Measurements from ENCODE around the gene HIC1. TPM values are rescaled to one million over a fixed set of nuclear protein-coding genes. Genes with fewer than 3 reads are reported as not detected.
A peak's percentile ranks its signal among the peaks of the same experiment; 100 is the strongest.

The HIC1 gene
- total RNA-seq, 2 experiments from 2014 or later, result 62.1 to 64.3 TPM

GRCh38 chr17:2062571-2063183, 7.8 kb downstream of the HIC1 start:
- Mint-ChIP-seq H3K9me3 (no peaks in the 10 kb centered on the region), H3K27me3 (no peaks in the 10 kb centered on the region), H3K36me3 (peaks cover 23% of the 10 kb centered on the region), H3K4me3 (no peak overlapping the region), H3K4me1 (peaks cover 47% of the 10 kb centered on the region), H3K27ac (peak overlapping the region; percentile 78)
- DNase-seq (no peak), ATAC-seq (ENCODE audit: low read depth) (no peak)
- POLR2A ChIA-PET, result interaction anchor here (0.7 kb wide), 1 partner anchor 12 kb away, joined by 3 read pairs; no protein-coding TSS in a partner anchor

GRCh38 chr17:2063261-2064146, 8.6 kb downstream of the HIC1 start:
- POLR2A ChIA-PET, result interaction anchor here (1.1 to 1.7 kb wide), 2 partner anchors 8 to 182 kb away, joined by 4 to 8 read pairs; partner anchors contain the start of gene HIC1
- H3K36me3 Mint-ChIP-seq, result peaks cover 22% of the 10 kb centered on the region
- H3K9me3 Mint-ChIP-seq, result no peaks in the 10 kb centered on the region

GRCh38 chr17:2064147-2064489, 9.2 kb downstream of the HIC1 start:
- Mint-ChIP-seq H3K4me3 (no peak overlapping the region), H3K4me1 (peaks cover 61% of the 10 kb centered on the region), H3K9me3 (no peaks in the 10 kb centered on the region), H3K27me3 (no peaks in the 10 kb centered on the region), H3K36me3 (peaks cover 28% of the 10 kb centered on the region), H3K27ac (peak overlapping the region; percentile 71)
- POLR2A ChIA-PET, result interaction anchor here (1.1 to 1.7 kb wide), 2 partner anchors 9 to 181 kb away, joined by 4 to 8 read pairs; partner anchors contain the start of gene HIC1
- DNase-seq (no peak), ATAC-seq (ENCODE audit: low read depth) (no peak)

More at GRCh38 chr17:2063261-2064146, 8.6 kb downstream of the HIC1 start:
- H3K27ac Mint-ChIP-seq, result peak overlapping the region; percentile 71
- ATAC-seq (ENCODE audit: low read depth) (no peak), DNase-seq (no peak)
- peaks cover 55% of the 10 kb centered on the region for H3K4me1 Mint-ChIP-seq
- no peak overlapping the region for H3K4me3 Mint-ChIP-seq
- no peaks in the 10 kb centered on the region for H3K27me3 Mint-ChIP-seq

GRCh38 chr17:2064520-2064971, 9.6 kb downstream of the HIC1 start:
- H3K27ac Mint-ChIP-seq, result peak overlapping the region; percentile 72
- H3K27me3 Mint-ChIP-seq, result no peaks in the 10 kb centered on the region
- ATAC-seq (ENCODE audit: low read depth) (peak; percentile 5), DNase-seq (no peak)
- H3K4me3 Mint-ChIP-seq, result no peak overlapping the region
- peaks cover 29% of the 10 kb centered on the region for H3K36me3 Mint-ChIP-seq
- POLR2A ChIA-PET, result interaction anchor here (1.1 to 1.7 kb wide), 3 partner anchors 9 to 180 kb away, joined by 4 to 8 read pairs (median 6); partner anchors contain the start of gene HIC1
- H3K4me1 Mint-ChIP-seq, result peaks cover 63% of the 10 kb centered on the region
- H3K9me3 Mint-ChIP-seq, result no peaks in the 10 kb centered on the region

- Mint-ChIP-seq H3K9me3 (no peaks in the 10 kb centered on the region), H3K4me1 (peaks cover 65% of the 10 kb centered on the region), H3K36me3 (peaks cover 25% of the 10 kb centered on the region), H3K27me3 (no peaks in the 10 kb centered on the region), H3K4me3 (no peak overlapping the region), H3K27ac (peak overlapping the region; percentile 72)
- POLR2A ChIA-PET, result interaction anchor here (0.5 to 1.7 kb wide), 6 partner anchors 8 to 352 kb away, joined by 3 to 8 read pairs (median 4); partner anchors contain the start of gene HIC1
- DNase-seq (peak; percentile 79), ATAC-seq (ENCODE audit: low read depth) (peak; percentile 66)
These were observed 10.3 kb downstream of the HIC1 start for GRCh38 chr17:2064980-2065785.

GRCh38 chr17:2065949-2066400, 11.1 kb downstream of the HIC1 start:
- POLR2A ChIA-PET, result interaction anchor here (0.7 to 1.5 kb wide), 4 partner anchors 9 to 179 kb away, joined by 3 to 6 read pairs (median 3); no protein-coding TSS in a partner anchor
- Mint-ChIP-seq H3K27me3 (no peaks in the 10 kb centered on the region), H3K9me3 (no peaks in the 10 kb centered on the region), H3K4me3 (no peak overlapping the region), H3K27ac (no peak overlapping the region), H3K36me3 (peaks cover 21% of the 10 kb centered on the region), H3K4me1 (peaks cover 65% of the 10 kb centered on the region)
- ATAC-seq (ENCODE audit: low read depth) (no peak), DNase-seq (no peak)

GRCh38 chr17:2067048-2067561, 12.2 kb downstream of the HIC1 start:
- DNase-seq, result no peak
- peaks cover 24% of the 10 kb centered on the region for H3K36me3 Mint-ChIP-seq
- POLR2A ChIA-PET, result interaction anchor here (0.5 kb wide), 1 partner anchor 288 kb away, joined by 3 read pairs; no protein-coding TSS in a partner anchor
- H3K27me3 Mint-ChIP-seq, result no peaks in the 10 kb centered on the region
- peak overlapping the region; percentile 59 for H3K27ac Mint-ChIP-seq
- no peak overlapping the region for H3K4me3 Mint-ChIP-seq
- no peak for ATAC-seq (ENCODE audit: low read depth)
- peaks cover 68% of the 10 kb centered on the region for H3K4me1 Mint-ChIP-seq
- H3K9me3 Mint-ChIP-seq, result no peaks in the 10 kb centered on the region

GRCh38 chr17:2067608-2068024, 12.7 kb downstream of the HIC1 start:
- POLR2A ChIA-PET, result interaction anchor here (0.5 to 2.3 kb wide), 3 partner anchors 12 to 288 kb away, joined by 3 to 10 read pairs (median 6); partner anchors contain the start of gene HIC1
- DNase-seq (no peak), ATAC-seq (ENCODE audit: low read depth) (no peak)
- Mint-ChIP-seq H3K27me3 (no peaks in the 10 kb centered on the region), H3K4me3 (no peak overlapping the region), H3K36me3 (peaks cover 24% of the 10 kb centered on the region), H3K27ac (peak overlapping the region; percentile 59), H3K4me1 (peaks cover 65% of the 10 kb centered on the region), H3K9me3 (no peaks in the 10 kb centered on the region)

- Mint-ChIP-seq H3K27ac (peak overlapping the region; percentile 59), H3K36me3 (peaks cover 24% of the 10 kb centered on the region), H3K4me1 (peaks cover 63% of the 10 kb centered on the region), H3K4me3 (no peak overlapping the region), H3K9me3 (no peaks in the 10 kb centered on the region), H3K27me3 (no peaks in the 10 kb centered on the region)
- ATAC-seq (ENCODE audit: low read depth) (no peak), DNase-seq (no peak)
- POLR2A ChIA-PET, result interaction anchor here (1.2 to 2.3 kb wide), 4 partner anchors 9 to 177 kb away, joined by 4 to 10 read pairs (median 5); partner anchors contain the start of gene HIC1
These were observed 13.2 kb downstream of the HIC1 start for GRCh38 chr17:2068031-2068518.

GRCh38 chr17:2068519-2069051, 13.7 kb downstream of the HIC1 start:
- Mint-ChIP-seq H3K27me3 (no peaks in the 10 kb centered on the region), H3K4me1 (peaks cover 62% of the 10 kb centered on the region), H3K27ac (peak overlapping the region; percentile 55), H3K36me3 (peaks cover 24% of the 10 kb centered on the region), H3K9me3 (no peaks in the 10 kb centered on the region), H3K4me3 (peak overlapping the region; percentile 16)
- ATAC-seq (ENCODE audit: low read depth) (no peak), DNase-seq (no peak)
- POLR2A ChIA-PET, result interaction anchor here (0.7 to 2.3 kb wide), 5 partner anchors 10 to 176 kb away, joined by 4 to 10 read pairs (median 4); partner anchors contain the start of gene HIC1

- POLR2A ChIA-PET, result interaction anchor here (0.6 to 2.5 kb wide), 7 partner anchors 11 to 198 kb away, joined by 3 to 12 read pairs (median 4); no protein-coding TSS in a partner anchor
- no peaks in the 10 kb centered on the region for H3K9me3 Mint-ChIP-seq
- H3K27me3 Mint-ChIP-seq, result no peaks in the 10 kb centered on the region
- ATAC-seq (ENCODE audit: low read depth) (peak; percentile 79), DNase-seq (no peak)
- H3K27ac Mint-ChIP-seq, result peak overlapping the region; percentile 70
- peaks cover 55% of the 10 kb centered on the region for H3K4me1 Mint-ChIP-seq
- peak overlapping the region; percentile 39 for H3K4me3 Mint-ChIP-seq
- H3K36me3 Mint-ChIP-seq, result peaks cover 22% of the 10 kb centered on the region
These were observed 15.5 kb downstream of the HIC1 start for GRCh38 chr17:2070241-2071023.

Measured in activated naive CD8-positive, alpha-beta T cell treated with anti-CD3 and anti-CD28 coated beads, Interleukin-2, amount 10 ng/mL, durations not matched to agents 7 days and 5 days (primary cell).